DND-41 (cell line): ENCODE measurements around the gene OTOP3.

Source experiments
- ATAC-seq: fragments of 200-7000 bp; cut with Tn5 transposase; 3 replicates; pipeline ENCODE4 v1.9.1; 2021; ENCODE audit warnings: low read depth; ENCODE audit not compliant: insufficient read depth
- DNase-seq: peaks from one replicate; pipeline ENCODE4 v3.0.0-alpha.2; 2020
- H2AFZ ChIP-seq: 2 replicates; pipeline ENCODE4 v1.6.0; 2012; ENCODE audit warnings: low read depth, low read length
- H3K27ac ChIP-seq: 2 replicates; pipeline ENCODE4 v1.5.1; 2012; ENCODE audit warnings: low read length, inconsistent platforms
- H3K27me3 ChIP-seq: fragments of 200-600 bp; sonication (generic); 2 replicates; pipeline ENCODE4 v1.6.0; 2012; ENCODE audit warnings: low read length, mild to moderate bottlenecking, inconsistent platforms; ENCODE audit not compliant: insufficient read depth, poor library complexity
- H3K36me3 ChIP-seq: 2 replicates; pipeline ENCODE4 v1.5.1; 2012; ENCODE audit warnings: low read length, inconsistent platforms; ENCODE audit not compliant: insufficient read depth
- H3K4me1 ChIP-seq: 2 replicates; pipeline ENCODE4 v1.5.1; 2012; ENCODE audit warnings: mild to moderate bottlenecking, low read length; ENCODE audit not compliant: insufficient read depth
- H3K4me2 ChIP-seq: 2 replicates; pipeline ENCODE4 v1.6.0; 2012; ENCODE audit warnings: mild to moderate bottlenecking, moderate library complexity, low read length, inconsistent platforms; ENCODE audit not compliant: insufficient read depth
- H3K4me3 ChIP-seq, 2 experiments: fragments of 200-600 bp in 1 of 2; shearing (Covaris generic) in 1 of 2; 2 replicates each; pipeline ENCODE4 v1.5.1; 2012 to 2016; ENCODE audit warnings: inconsistent platforms in 2 of 2, low read length in 2 of 2, mild to moderate bottlenecking in 2 of 2, low read depth in 1 of 2, moderate library complexity in 1 of 2
- H3K79me2 ChIP-seq: 2 replicates; pipeline ENCODE4 v1.6.0; 2012; ENCODE audit warnings: low read length, inconsistent platforms; ENCODE audit not compliant: insufficient read depth
- H3K9ac ChIP-seq: 2 replicates; pipeline ENCODE4 v1.6.0; 2012; ENCODE audit warnings: low read depth, mild to moderate bottlenecking, inconsistent platforms, low read length, moderate library complexity
- H3K9me3 ChIP-seq: 2 replicates; pipeline ENCODE4 v1.5.1; 2012; ENCODE audit warnings: low read length, moderate library complexity, mild to moderate bottlenecking, inconsistent platforms; ENCODE audit not compliant: insufficient read depth, severe bottlenecking
- H4K20me1 ChIP-seq: 2 replicates; pipeline ENCODE4 v1.6.0; 2012; ENCODE audit warnings: low read length; ENCODE audit not compliant: insufficient read depth
- CTCF ChIP-seq: IDR thresholded peaks from 2 replicates; pipeline ENCODE4 v1.5.1; 2012; ENCODE audit warnings: borderline replicate concordance, low read length, moderate library complexity, mild to moderate bottlenecking; ENCODE audit not compliant: poor library complexity, severe bottlenecking; ENCODE audit errors: extremely low read depth
- EZH2 ChIP-seq: IDR thresholded peaks from 3 replicates; pipeline ENCODE4 v1.6.1; 2012; ENCODE audit warnings: borderline replicate concordance, low read depth, mild to moderate bottlenecking, moderate library complexity, low read length, inconsistent platforms; ENCODE audit not compliant: severe bottlenecking

OTOP3 gene

DNA sequence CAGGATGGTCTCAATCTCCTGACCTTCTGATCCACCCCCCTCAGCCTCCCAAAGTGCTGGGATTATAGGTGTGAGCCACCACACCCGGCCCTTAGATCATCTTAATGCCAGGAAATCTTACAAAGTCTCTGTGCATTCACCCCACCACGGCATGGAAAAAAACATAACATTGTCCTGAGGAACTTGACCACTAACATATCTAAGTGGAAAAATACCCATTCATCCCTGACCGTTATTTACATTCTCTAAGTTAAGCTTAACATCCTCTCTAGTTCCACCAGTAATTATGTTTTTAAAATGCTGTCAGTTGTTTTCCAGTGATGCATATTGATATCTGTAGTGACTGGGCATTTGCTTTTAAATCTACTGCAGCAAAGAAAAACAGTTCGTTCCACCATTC lies 40.2 kb downstream of the OTOP3 start:
- no peak for ATAC-seq
- no peak overlapping the region for H3K9ac ChIP-seq
- DNase-seq, result no peak
- peaks cover 8% of the 10 kb centered on the region; the same call in 1 of the 2 replicates for H4K20me1 ChIP-seq
- peaks cover 14% of the 10 kb centered on the region for H3K4me1 ChIP-seq
- H3K79me2 ChIP-seq, result no peaks in the 10 kb centered on the region
- no peak for TF ChIP-seq CTCF
- TF ChIP-seq EZH2, result no peak
- peaks cover 12% of the 10 kb centered on the region for H3K27me3 ChIP-seq
- H3K4me3 ChIP-seq, result no peak overlapping the region
- no peaks in the 10 kb centered on the region for H3K36me3 ChIP-seq
- no peak overlapping the region for H3K27ac ChIP-seq
- H3K4me2 ChIP-seq, result no peak overlapping the region
- H2AFZ ChIP-seq, result no peak overlapping the region
- no peaks in the 10 kb centered on the region for H3K9me3 ChIP-seq

GRCh38 chr17:74977802-74978201 lies 42.1 kb downstream of the OTOP3 start:
- no peaks in the 10 kb centered on the region for H4K20me1 ChIP-seq
- H3K9me3 ChIP-seq, result no peaks in the 10 kb centered on the region
- peaks cover 16% of the 10 kb centered on the region for H3K27me3 ChIP-seq
- H3K4me3 ChIP-seq, result no peak overlapping the region
- ATAC-seq, result no peak
- no peak for DNase-seq
- no peaks in the 10 kb centered on the region for H3K79me2 ChIP-seq
- H3K9ac ChIP-seq, result no peak overlapping the region
- H3K36me3 ChIP-seq, result no peaks in the 10 kb centered on the region
- no peak for TF ChIP-seq EZH2
- no peak overlapping the region for H3K4me2 ChIP-seq
- no peak overlapping the region for H2AFZ ChIP-seq
- H3K27ac ChIP-seq, result no peak overlapping the region
- peaks cover 26% of the 10 kb centered on the region for H3K4me1 ChIP-seq

GRCh38 chr17:74978240-74978639 lies 42.5 kb downstream of the OTOP3 start:
- H3K9ac ChIP-seq, result no peak overlapping the region
- no peaks in the 10 kb centered on the region for H3K36me3 ChIP-seq
- no peak overlapping the region for H3K4me3 ChIP-seq
- peaks cover 12% of the 10 kb centered on the region for H3K27me3 ChIP-seq
- ATAC-seq, result no peak
- no peaks in the 10 kb centered on the region for H3K79me2 ChIP-seq
- H3K4me2 ChIP-seq, result no peak overlapping the region
- DNase-seq, result no peak
- H4K20me1 ChIP-seq, result no peaks in the 10 kb centered on the region
- H2AFZ ChIP-seq, result no peak overlapping the region
- no peak for TF ChIP-seq CTCF
- no peak for TF ChIP-seq EZH2
- no peaks in the 10 kb centered on the region for H3K9me3 ChIP-seq
- peaks cover 22% of the 10 kb centered on the region for H3K4me1 ChIP-seq
- no peak overlapping the region for H3K27ac ChIP-seq

- Histone ChIP-seq H3K9ac (no peak overlapping the region), H3K79me2 (no peaks in the 10 kb centered on the region), H3K4me2 (no peak overlapping the region), H4K20me1 (no peaks in the 10 kb centered on the region), H3K9me3 (no peaks in the 10 kb centered on the region), H3K27me3 (peaks cover 6% of the 10 kb centered on the region), H2AFZ (no peak overlapping the region), H3K27ac (no peak overlapping the region), H3K36me3 (no peaks in the 10 kb centered on the region), H3K4me1 (peaks cover 19% of the 10 kb centered on the region), H3K4me3 (no peak overlapping the region)
- no peak for TF ChIP-seq EZH2
- TF ChIP-seq CTCF, result no peak
- no peak for DNase-seq
- ATAC-seq, result no peak
Measured at GRCh38 chr17:74979408-74980146, 43.9 kb downstream of the OTOP3 start.
